Body of pancreas (tissue), 4 donors: ENCODE measurements around the gene SEMG2.

Source experiments
- POLR2A ChIP-seq, 3 donors: fragments of 450-650 bp; IDR thresholded peaks; one replicate each; pipeline ENCODE4 v1.6.1; 2016; ENCODE audit warnings: antibody characterized with exemption in 3 of 3, mild to moderate bottlenecking in 2 of 3
- TF ChIP-seq, protein P1 (sequence below), 7 experiments: fragments of 450-650 bp in 4 of 7; fragments of 200-600 bp in 3 of 7; sonication (generic) in 3 of 7; IDR thresholded peaks; one replicate each; pipeline ENCODE4 v1.5.1; 2016 to 2019; ENCODE audit warnings: antibody characterized with exemption in 7 of 7

DNA sequence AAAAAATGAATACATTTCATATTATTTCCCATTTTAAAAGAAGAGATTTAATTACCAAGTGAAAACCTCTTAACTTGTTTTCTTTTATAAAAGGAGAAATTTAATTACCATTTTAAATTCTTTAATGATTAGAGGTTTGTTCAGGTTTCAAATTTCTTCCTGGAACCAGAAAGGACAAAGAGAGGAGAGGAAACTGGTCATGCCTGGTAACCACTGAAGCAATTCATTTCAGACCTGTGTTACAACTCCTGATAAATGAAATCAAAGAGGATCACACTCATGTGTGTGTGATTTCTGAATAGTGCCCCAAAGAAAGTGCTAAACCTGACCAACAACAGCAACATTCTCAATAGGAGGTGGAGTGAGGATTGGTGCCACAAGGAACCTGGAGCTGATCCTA, 45.8 kb downstream of the SEMG2 start:
- TF ChIP-seq, protein P1, sequence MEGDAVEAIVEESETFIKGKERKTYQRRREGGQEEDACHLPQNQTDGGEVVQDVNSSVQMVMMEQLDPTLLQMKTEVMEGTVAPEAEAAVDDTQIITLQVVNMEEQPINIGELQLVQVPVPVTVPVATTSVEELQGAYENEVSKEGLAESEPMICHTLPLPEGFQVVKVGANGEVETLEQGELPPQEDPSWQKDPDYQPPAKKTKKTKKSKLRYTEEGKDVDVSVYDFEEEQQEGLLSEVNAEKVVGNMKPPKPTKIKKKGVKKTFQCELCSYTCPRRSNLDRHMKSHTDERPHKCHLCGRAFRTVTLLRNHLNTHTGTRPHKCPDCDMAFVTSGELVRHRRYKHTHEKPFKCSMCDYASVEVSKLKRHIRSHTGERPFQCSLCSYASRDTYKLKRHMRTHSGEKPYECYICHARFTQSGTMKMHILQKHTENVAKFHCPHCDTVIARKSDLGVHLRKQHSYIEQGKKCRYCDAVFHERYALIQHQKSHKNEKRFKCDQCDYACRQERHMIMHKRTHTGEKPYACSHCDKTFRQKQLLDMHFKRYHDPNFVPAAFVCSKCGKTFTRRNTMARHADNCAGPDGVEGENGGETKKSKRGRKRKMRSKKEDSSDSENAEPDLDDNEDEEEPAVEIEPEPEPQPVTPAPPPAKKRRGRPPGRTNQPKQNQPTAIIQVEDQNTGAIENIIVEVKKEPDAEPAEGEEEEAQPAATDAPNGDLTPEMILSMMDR (IDR thresholded peaks at IDR 0.05) = no peak
- no peak for TF ChIP-seq POLR2A (IDR thresholded peaks at IDR 0.05)
